ENCODE measurements around the gene TSPAN13. TPM values are rescaled to one million over a fixed set of nuclear protein-coding genes. Genes with fewer than 3 reads are reported as not detected.

TSPAN13 gene
- total and polyA plus RNA-seq, 2 of the 8 experiments (the other 6 are each of a cell fraction or from before 2014, with no cell fraction given) = 15.3 to 28.1 TPM

DNA sequence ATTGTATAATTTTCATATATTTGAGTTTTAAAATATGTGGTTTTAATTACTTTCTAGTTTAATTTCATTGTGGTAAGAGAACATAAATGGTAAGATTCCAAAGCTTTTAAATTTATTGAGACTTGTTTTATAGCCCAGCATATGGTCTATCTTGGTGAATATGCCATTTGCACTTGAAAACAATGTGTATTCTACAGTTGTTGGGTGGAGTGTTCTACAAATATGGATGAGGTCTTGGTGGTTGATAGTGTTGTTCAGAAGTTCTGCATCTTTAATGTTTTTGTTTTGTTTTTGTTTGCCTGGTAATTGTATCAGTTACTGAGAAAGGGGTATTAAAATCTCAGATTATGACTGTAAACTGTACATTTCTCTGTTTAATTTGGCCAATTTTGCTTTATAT lies 37.6 kb upstream of the TSPAN13 start:
- Histone ChIP-seq H3K79me1 (ENCODE audit: low read depth, low read length) (no peaks in the 10 kb centered on the region), H2BK5ac (ENCODE audit: low read depth, low read length) (no peak overlapping the region), H3K14ac (ENCODE audit: insufficient read length) (no peak overlapping the region), H3K56ac (replicated peaks; ENCODE audit: insufficient read length, low read depth, low read length) (no peak overlapping the region), H3K36me3 (ENCODE audit: control insufficient read depth in 2 of 4, insufficient read depth in 4 of 4, low read length in 3 of 4) (no peaks in the 10 kb centered on the region), H2BK12ac (ENCODE audit: low read depth, low read length) (no peak overlapping the region), H3K4me1 (replicated peaks in 1 of 4; ENCODE audit: control insufficient read depth in 3 of 4, insufficient read depth in 4 of 4, low read length in 3 of 4) (no peaks in the 10 kb centered on the region), H3K18ac (ENCODE audit: extremely low read depth, low read length) (no peak overlapping the region), H4K5ac (ENCODE audit: insufficient read length, low read depth, low read length) (no peak overlapping the region), H3K27me3 (replicated peaks in 1 of 4; ENCODE audit: control insufficient read depth in 3 of 4, extremely low read depth in 1 of 4, insufficient read depth in 3 of 4, low read length in 3 of 4) (no peaks in the 10 kb centered on the region), H2AFZ (ENCODE audit: low read length) (no peak overlapping the region), H4K91ac (replicated peaks; ENCODE audit: insufficient read length, low read length) (no peak overlapping the region), H2BK20ac (ENCODE audit: low read length) (no peak overlapping the region), H2AK5ac (ENCODE audit: low read depth, low read length) (no peak overlapping the region), H3K4ac (replicated peaks; ENCODE audit: insufficient read length, low read depth, low read length) (no peak overlapping the region), H4K20me1 (replicated peaks in 1 of 2; ENCODE audit: control insufficient read depth in 1 of 2, insufficient read depth in 2 of 2, low read length in 2 of 2) (no peaks in the 10 kb centered on the region), H3K27ac (ENCODE audit: low read depth, low read length) (no peak overlapping the region), H3K9ac (replicated peaks in 1 of 4; ENCODE audit: extremely low read depth in 1 of 4, low read depth in 3 of 4, low read length in 3 of 4) (no peak overlapping the region), H3K79me2 (ENCODE audit: control insufficient read depth in 1 of 2, insufficient read depth in 2 of 2, low read length in 2 of 2) (no peaks in the 10 kb centered on the region), H2BK120ac (replicated peaks; ENCODE audit: low read depth, low read length) (no peak overlapping the region), H2BK15ac (ENCODE audit: low read length) (no peak overlapping the region), H4K8ac (ENCODE audit: extremely low read depth, insufficient read depth, low read length) (no peak overlapping the region), H3K4me2 (ENCODE audit: insufficient read depth in 1 of 2, low read depth in 2 of 2, low read length in 2 of 2) (no peak overlapping the region), H3K9me3 (ENCODE audit: insufficient read depth in 2 of 2, low read depth in 1 of 2, low read length in 1 of 2) (no peaks in the 10 kb centered on the region), H3K4me3 (ENCODE audit: extremely low read depth in 1 of 4, insufficient read depth in 2 of 4, low read depth in 3 of 4, low read length in 4 of 4) (no peak overlapping the region), H3K23me2 (ENCODE audit: low read depth, low read length) (no peaks in the 10 kb centered on the region), H3K23ac (ENCODE audit: insufficient read length) (no peak overlapping the region)
- POLR2A ChIA-PET (ENCODE audit: partially characterized antibody) = interaction anchor here (0.7 kb wide), 1 partner anchor 28 kb away, joined by 3 read pairs; no protein-coding TSS in a partner anchor
- CTCF ChIA-PET (ENCODE audit: partially characterized antibody) = interaction anchor here (0.8 kb wide), 1 partner anchor 1368 kb away, joined by 4 read pairs; no protein-coding TSS in a partner anchor
- no peak for FAIRE-seq
- DNase-seq (ENCODE audit: low read depth in 1 of 2, low spot score in 2 of 2) = no peak
- TF ChIP-seq SAP30 (IDR thresholded peaks at IDR 0.05; ENCODE audit: insufficient read depth, insufficient replicate concordance, low read length) = no peak
- TF ChIP-seq POU5F1 (IDR thresholded peaks at IDR 0.05; ENCODE audit: low read depth, low read length) = no peak
- no peak for TF ChIP-seq POLR2A (IDR thresholded peaks at IDR 0.05; ENCODE audit: control extremely low read depth in 1 of 2, low read depth in 2 of 2, low read length in 2 of 2)
- TF ChIP-seq, protein P1, sequence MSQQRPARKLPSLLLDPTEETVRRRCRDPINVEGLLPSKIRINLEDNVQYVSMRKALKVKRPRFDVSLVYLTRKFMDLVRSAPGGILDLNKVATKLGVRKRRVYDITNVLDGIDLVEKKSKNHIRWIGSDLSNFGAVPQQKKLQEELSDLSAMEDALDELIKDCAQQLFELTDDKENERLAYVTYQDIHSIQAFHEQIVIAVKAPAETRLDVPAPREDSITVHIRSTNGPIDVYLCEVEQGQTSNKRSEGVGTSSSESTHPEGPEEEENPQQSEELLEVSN (IDR thresholded peaks at IDR 0.05) = no peak
- TF ChIP-seq JUN (IDR thresholded peaks at IDR 0.05; ENCODE audit: low read depth, low read length) = no peak
- no peak for TF ChIP-seq SIN3A (conservative IDR thresholded peaks at IDR 0.05 in 1 of 2, IDR thresholded peaks at IDR 0.05 in 1 of 2; ENCODE audit: low read depth in 1 of 2, low read length in 2 of 2)
- TF ChIP-seq SP1 (IDR thresholded peaks at IDR 0.05; ENCODE audit: low read depth, low read length) = no peak
- no peak for TF ChIP-seq NRF1 (IDR thresholded peaks at IDR 0.05; ENCODE audit: low read depth, low read length)
- no peak for TF ChIP-seq TAF7 (optimal IDR thresholded peaks at IDR 0.05; ENCODE audit: borderline replicate concordance, low read depth, low read length)
- TF ChIP-seq TBP (IDR thresholded peaks at IDR 0.05; ENCODE audit: low read depth, low read length) = no peak
- TF ChIP-seq, protein P2, sequence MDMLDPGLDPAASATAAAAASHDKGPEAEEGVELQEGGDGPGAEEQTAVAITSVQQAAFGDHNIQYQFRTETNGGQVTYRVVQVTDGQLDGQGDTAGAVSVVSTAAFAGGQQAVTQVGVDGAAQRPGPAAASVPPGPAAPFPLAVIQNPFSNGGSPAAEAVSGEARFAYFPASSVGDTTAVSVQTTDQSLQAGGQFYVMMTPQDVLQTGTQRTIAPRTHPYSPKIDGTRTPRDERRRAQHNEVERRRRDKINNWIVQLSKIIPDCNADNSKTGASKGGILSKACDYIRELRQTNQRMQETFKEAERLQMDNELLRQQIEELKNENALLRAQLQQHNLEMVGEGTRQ (IDR thresholded peaks at IDR 0.05; ENCODE audit: low read length) = no peak
- no peak for TF ChIP-seq HDAC6 (IDR thresholded peaks at IDR 0.05; ENCODE audit: low read depth, low read length)
- TF ChIP-seq EP300 (IDR thresholded peaks at IDR 0.05; ENCODE audit: borderline replicate concordance in 1 of 2, low read depth in 2 of 2, low read length in 2 of 2) = no peak
- TF ChIP-seq SIX5 (IDR thresholded peaks at IDR 0.05; ENCODE audit: low read depth, low read length) = no peak
